GM19397 (cell line): ENCODE data around the gene MT1B.

ENCODE experiments used
- ATAC-seq: cut with Tn5 transposase; IDR thresholded peaks from one replicate; pipeline ENCODE4 v1.9.1; 2021; ENCODE audit warnings: mild to moderate bottlenecking, moderate library complexity; ENCODE audit not compliant: unreplicated experiment

MT1B gene

DNA sequence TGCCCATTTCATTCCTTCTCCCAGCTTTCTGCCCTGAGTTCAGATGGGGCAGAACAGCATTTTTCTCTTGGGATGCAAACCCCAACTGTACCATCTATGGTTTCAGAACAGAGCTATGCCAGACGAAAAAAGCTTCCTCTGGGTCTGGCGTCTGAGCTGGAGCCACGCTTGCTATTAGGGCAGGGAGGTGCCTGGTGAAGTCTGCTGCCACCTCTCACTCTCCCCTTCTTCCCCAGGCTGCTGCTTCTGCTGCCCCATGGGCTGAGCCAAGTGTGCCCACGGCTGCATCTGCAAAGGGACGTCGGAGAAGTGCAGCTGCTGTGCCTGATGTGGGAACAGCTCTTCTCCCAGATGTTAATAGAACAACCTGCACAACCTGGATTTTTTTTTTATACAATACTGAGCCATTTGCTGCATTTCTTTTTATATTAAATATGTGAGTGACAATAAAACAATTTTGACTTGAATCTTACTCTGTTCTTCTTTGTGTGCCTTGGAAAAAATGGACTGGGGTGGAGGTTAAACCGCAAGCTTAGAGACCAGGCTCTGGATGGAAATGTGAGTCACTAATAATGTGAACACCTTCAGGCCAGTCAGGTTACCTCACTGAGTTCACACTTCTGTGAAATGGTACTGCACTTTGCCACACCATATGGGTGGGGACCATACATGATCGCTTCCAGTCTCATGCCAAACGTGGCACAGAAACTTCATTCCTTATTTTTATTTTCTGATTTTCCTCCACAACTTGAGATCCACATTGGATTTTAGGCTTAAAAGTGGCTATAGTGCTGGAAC lies 14.9 kb upstream of the MT1B start:
- no peak for ATAC-seq

DNA sequence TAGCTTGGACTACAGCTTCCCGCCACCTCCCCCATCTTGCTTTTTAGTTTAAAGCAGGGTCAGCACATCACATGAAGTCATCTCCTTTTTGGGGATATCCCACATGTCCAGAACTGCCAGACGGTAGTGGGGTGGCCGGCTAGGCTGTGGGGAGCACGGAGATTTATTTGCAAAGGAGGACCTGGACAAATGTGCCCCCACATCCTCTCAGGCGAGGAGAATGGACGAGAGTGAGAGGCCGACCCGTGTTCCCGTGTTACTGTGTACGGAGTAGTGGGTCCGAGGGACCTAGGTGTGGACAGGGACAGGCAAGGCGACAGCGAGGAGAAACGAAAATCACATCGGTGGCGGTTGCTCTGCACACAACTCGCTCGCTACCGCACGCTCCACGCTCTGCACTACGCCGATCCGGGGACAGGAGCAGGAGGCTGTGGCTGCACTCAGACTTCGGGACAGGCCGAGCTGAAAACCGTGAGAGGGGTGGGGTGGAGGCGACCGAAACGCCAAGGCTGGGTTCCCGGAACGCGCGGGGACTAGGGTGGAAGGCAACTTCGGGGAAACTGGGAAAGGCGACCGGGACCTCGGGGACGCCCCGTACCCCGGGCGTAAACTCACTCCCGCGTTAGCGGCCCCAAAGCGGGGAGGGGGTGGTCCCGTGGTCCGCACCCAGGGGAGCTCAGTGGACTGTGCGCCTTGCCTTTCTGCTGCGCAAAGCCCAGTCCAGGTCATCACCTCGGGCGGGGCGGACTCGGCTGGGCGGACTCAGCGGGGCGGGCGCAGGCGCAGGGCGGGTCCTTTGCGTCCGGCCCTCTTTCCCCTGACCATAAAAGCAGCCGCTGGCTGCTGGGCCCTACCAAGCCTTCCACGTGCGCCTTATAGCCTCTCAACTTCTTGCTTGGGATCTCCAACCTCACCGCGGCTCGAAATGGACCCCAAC lies 13.6 kb upstream of the MT1B start, which contains the start of gene MT1A:
Gene MT1A (plus strand): TSS at position 853 of the 937 bp plus-strand sequence. CDS start 73 bp downstream, at position 926.
- ATAC-seq: no peak

DNA sequence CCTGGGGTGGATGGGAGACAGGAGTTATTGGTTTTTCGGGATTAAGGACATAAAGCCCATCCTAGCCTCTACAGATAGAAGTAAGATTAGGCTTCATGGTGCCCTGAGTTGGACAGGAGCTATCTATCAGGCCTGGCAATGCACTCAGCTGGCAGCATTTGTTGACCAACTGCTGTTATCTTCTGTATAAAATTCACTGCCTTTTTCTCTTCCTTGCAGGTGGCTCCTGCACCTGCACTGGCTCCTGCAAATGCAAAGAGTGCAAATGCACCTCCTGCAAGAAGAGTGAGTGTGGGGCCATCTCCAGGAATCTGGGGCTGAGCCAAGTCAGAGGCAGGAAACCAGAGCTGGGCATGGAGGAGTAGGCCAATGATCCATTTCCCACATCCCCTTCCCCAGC lies 12.6 kb upstream of the MT1B start:
- ATAC-seq: no peak

DNA sequence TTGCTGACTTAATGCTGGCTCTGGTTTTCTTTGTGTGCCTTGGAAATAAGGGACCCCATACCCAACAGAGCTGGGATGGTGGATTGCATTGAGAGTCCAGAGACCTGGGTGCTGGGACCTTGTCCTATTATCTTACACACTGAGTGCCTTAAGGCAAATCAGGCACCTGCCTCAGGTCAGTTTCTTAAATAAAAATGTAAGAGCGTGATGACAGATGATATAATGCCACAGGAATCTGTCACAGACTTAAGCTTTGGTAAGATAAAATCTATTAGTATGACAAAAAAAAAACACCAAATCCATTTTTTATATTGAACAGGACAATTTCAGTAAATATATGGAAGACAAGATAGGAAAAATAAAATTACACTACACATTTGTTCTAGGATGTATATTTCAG lies 11.6 kb upstream of the MT1B start:
- no peak for ATAC-seq

DNA sequence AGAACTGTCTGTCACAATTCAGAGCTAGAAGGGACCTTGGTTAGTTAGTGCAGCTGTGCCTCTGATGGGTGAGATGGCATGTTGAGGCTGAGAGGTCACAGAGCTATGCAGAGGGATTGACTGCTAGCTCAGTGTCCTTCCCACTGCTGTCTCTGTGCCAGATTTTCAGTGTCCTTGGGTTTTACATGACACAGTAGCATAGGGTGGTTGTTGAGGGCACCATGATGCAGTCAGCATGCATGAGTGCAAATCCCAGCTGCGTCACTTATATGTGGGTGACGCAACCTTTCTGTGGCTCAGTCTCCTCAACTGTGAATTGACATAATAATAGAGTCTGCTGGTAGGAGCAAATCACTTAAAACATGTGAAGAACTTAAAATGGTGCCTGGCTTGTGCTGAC lies 10.5 kb upstream of the MT1B start:
- ATAC-seq: no peak

DNA sequence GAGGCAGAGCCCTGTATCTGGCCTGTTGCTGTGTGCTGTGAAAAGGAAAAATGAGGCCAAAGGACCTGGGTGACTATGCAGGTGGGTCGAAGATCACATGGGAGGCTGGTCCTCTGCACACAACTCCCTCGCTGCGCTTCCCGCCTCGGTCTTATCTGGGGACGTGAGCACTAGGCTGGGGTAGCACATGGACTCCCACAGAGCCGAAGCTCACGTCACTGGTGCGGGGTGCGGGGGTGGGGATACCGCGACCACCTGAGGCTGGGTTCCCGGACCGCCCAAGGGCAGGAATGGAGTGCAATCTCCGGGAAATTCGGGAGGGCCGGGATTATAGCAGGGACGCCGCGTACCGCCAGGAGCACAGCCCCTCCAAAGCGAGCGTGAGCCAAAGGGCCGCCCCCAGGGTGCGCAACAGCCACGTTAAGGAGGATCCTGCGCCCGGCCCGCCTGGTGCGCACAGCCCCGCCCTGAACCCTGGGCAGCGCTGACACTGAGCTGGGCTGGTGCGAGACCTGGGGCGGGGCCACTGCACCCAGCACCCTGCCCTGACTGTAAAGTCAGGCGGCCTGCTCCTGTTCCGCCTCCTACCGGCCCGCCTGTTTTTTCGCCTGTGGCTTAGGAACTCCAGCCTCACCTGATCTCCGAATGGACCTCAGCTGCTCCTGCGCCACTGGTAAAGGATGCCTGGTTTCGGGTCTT lies 8.5 kb upstream of the MT1B start:
- peak; percentile 71 for ATAC-seq

DNA sequence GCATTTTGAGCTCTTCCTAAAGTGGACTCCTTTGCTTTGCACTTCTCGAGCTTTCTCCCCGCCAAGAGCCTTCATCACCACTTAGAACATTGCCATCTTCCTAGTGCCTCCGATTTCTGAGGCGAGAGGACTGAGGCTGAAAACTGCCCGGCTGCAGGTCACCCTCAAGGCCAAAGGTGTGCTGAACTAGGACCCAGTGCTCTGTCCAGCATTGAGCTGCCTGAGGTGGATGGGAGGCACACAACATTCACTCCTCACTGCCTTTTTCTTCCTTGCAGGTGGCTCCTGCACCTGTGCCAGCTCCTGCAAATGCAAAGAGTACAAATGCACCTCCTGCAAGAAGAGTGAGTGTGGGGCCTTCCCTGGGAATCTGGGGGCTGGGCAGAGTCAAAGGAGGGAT lies 7.9 kb upstream of the MT1B start:
- ATAC-seq: no peak

DNA sequence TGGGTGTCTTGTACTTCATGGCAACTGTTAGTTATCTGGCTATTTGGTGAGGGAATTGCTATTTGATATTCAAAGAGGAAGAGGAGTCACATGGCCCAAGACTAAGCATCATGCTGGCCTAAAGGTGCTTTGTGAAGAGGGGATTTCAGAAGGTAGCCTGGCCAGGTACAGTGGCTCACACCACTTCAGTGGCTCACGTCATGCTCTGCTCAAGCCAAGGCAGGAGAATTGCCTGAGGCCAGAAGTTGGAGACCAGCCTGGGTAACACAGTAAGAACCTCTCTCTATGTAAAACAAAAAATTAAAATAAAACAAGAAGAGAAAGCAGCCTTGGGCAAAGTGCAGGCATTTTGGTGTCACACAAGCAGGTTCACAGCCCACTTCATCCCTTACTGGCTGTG lies 6.4 kb upstream of the MT1B start:
- no peak for ATAC-seq

DNA sequence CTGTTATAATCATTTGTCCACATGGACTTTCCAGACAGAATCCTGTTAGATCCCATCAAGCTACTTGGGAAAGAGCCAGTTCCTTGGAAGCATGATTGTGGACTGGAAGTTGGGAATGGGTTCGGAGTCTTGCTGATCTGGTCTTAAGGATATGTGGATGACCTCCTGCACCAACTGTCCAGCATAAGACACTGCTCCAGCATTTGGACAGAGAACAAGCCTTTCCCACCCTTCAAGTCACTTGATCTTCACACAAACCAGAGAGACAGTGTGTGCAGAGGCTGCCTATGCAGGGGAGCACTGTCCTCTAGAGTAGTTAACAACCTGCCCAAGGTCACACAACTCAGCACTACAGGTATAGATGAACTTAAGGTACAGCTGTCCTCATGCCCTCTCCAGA lies 5.8 kb upstream of the MT1B start:
- no peak for ATAC-seq

DNA sequence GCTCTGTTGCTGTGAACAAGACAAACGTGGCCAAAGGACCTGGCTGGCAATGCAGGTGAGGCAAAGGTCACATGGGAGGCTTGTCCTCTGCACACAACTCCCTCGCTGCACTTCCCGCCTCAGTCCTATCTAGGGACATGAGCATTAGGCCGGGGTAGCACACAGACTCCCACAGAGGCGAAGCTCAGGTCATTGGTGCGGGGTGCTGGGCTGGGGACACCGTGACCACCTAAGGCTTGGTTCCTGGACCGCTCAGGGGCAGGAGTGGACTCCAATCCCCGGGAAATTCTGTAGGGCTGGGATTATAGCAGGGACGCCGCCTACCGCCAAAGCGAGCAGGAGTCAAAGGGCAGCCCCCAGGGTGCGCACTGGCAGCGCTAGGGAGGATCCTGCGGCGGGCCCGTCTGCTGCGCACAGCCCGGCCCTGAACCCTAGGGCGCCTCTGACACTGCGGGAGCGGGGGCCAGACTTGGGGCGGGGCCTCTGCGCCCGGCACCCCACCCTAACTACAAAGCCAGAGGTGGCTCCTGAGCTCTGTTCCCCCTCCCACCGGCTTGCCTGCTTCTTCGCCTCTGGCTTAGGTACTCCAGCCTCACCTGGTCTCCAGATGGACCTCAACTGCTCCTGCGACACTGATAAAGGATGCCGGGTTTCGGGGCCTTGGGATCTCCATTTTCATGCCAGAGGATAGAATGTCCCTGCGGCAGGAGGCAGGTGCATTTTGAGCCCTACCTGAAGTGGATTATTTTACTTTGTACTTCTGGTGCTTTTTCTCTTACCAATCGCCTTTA lies 3.9 kb upstream of the MT1B start:
- ATAC-seq: no peak

DNA sequence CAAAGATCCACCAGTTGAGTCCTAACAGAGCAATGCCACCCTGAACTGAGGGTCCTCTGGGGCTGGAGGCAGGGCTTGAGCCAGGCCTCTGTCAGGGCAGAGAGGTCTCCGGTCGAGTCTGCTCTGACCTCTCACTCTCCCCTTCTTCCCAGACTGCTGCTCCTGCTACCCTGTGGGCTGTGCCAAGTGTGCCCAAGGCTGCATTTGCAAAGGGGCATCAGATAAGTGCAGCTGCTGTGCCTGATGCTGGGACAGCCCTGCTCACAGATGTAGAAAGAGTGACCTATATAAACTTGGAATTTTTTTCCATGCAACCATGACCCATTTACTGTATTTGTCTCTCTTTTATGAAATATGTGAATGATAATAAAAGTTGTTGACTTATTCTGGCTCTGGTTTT lies 2.4 kb upstream of the MT1B start:
- no peak for ATAC-seq

DNA sequence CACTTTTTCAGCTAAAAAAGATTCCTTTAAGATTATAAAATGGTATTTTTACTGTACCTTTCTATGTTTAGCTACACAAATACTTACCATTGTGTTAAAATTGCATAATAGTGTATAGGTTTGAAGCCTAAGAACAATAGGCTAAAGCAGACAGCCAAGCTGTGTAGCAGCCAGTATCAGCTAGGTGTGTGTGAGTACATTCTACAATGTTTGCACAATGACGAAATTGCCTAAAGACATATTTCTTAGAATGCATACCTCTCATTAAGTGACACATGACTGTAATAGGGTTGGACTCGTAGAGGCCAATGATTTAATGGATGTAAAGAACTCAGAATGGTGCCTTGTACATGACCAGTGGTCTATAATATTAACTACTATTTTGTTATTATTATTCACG lies 1.9 kb upstream of the MT1B start:
- no peak for ATAC-seq

DNA sequence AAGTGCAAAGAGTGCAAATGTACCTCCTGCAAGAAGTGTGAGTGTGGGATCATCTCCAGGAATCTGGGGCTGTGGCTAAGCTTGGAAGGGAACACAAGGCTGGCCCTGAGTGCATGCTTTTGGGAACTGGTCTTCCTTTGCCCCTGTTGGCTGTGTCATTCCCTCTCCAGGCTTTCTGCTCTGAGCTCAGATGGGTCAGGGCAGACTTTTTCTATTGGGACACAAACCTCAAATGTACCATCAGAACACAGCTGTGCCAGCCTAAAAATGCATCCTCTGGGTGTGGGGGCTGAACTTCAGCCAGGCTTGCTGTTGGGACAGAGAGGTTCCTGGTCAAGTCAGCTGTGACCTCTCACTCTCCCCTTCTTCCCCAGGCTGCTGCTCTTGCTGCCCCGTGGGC lies 914 bp downstream of the MT1B start:
- ATAC-seq: no peak

DNA sequence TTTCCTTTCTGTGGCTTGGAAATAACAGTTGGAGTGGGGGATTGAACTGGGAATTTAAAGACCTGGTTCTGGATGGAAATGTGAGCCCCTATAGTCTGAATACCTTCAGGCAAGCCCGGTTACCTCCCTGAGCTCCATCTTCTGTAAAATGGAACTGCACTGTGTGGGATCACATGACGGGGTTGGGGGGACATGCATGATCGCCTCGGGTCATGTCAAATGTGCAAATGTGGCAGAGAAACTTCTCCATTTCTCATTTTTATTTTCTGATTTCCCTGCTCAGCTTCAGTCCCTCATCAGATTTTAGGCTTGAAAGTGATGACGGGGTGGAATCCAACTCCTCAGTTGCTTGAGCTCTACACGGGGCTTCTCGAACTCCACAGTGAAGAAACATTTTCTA lies 1.5 kb downstream of the MT1B start:
- no peak for ATAC-seq

DNA sequence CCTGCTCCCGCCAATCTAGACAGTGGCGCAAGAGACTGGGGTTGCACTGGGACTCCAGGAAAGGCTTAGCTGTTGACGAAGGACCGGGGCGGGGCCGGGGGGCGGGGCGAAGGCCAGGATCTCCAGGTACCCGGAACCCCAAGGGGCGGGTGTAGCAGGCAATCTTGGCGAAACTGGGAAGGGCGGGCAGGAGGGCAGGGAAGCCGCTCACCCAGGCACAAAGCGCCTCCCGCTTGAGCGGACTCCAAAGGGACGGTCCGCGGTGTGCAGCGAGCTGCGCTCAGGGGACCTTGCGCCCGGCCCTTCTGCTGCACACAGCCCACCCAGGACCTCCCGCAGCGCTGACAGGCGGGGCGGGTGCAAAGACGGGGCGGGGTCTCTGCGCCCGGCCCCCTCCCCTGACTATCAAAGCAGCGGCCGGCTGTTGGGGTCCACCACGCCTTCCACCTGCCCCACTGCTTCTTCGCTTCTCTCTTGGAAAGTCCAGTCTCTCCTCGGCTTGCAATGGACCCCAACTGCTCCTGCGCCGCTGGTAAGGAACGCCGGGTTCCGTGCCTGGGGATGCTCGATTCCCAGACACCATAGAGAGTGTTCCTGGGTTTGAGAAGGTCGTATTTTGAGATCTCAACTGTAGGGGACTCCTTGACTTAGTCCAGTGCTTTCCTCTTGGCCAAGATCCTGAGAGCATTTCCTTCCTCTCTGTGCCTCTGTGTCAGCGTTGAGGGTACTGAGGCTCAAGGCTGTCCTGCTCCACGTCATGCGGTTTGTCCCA lies 6.1 kb downstream of the MT1B start, which contains the start of gene MT1F:
Gene MT1F (plus strand): TSS at position 405 of the 772 bp plus-strand sequence. CDS start 100 bp downstream, at position 505.
- ATAC-seq: no peak

DNA sequence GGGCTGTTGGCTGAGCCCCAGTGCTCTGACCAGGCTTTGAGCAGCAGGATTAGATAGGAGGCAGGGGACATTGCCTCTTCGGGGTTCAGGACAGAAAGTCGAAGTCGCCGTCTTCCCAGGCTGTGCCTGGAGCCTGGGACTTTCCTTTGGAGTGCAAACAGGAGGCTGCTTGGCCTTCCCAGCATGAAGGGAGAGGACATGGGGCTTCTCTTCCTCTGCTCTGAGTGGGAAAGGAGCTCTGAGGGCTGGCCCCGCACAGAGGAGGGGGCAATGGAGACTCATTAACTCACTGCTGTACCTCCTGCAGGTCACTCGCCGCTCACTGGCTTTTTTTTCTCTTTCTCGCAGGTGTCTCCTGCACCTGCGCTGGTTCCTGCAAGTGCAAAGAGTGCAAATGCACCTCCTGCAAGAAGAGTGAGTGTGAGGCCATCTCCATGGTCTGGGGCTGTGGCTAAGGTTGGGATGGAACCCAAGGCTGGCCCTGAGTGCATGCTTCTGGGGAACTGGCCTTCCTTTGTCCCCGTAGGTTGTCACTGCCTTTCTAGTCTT lies 6.7 kb downstream of the MT1B start:
- ATAC-seq: no peak

DNA sequence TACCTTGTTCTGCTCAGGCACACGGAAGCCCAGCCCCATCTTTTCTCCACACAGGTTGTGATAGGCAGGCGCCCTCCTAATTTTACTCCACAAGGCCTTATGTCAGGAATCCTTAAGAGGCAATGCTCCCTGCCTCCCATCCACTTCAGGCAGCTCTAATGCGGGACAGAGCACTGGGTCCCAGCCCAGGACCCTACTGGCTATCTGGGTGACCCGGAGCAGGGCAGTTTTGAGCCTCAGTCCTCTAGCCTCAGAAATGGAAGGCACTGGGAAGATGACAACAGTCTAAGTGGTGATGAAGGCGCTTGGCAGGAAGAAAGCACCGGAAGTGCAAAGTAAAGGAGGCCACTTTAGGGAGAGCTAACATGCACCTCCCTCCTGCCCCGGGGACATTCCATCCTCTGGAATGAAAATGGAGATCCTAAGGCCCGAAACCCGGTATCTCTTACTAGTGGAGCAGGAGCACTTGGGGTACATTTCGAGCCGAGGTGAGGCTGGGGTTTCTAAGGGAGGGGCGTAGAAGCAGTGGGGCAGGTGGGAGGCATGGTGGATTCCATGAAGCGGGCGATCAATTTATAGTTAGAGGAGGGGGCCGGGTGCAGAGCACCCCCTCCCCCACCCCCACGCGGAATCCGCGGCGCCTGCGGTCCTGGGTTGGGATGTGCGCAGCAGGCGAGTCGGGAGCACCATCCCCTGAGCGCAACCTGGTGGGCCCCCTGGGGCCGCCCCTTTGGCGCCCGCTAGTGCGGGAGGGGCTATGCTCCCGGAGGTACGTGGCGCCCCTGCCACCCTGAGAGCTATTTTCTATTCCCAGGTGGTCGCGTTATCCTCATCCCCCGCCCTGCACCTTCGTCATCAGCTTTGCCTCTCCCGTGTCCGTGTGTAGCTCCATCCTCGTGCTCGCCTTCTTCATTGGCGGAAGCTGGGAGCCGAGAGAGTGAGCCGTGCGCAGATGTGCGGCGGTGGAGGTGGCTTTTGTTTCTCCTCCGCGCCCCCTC lies 11.0 kb downstream of the MT1B start:
- no peak for ATAC-seq

DNA sequence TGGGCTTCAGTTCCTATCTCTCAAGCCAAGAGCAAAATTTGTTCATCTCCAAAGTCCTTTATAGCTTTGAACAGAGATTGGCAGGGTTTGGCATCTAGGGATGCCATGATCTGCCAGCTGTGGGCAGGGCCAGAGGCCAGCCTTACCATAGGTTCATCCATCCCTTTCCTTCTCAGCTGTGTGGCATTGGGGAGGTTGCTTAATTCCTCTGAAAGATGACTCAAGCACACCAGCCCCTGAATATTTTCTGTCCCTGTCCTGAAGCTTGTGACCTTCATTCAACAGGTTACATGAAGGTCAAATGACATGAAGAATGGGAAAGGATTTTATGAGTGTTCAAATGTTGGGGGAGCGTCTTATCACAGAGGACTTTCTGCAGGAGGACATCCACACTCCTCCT lies 12.8 kb downstream of the MT1B start:
- no peak for ATAC-seq
